ENCODE measurements around the gene FMN1. TPM values are rescaled to one million over a fixed set of nuclear protein-coding genes. Genes with fewer than 3 reads are reported as not detected.

Gene FMN1
- total RNA-seq, 1 donor from 2014 or later = 4.0 TPM

DNA sequence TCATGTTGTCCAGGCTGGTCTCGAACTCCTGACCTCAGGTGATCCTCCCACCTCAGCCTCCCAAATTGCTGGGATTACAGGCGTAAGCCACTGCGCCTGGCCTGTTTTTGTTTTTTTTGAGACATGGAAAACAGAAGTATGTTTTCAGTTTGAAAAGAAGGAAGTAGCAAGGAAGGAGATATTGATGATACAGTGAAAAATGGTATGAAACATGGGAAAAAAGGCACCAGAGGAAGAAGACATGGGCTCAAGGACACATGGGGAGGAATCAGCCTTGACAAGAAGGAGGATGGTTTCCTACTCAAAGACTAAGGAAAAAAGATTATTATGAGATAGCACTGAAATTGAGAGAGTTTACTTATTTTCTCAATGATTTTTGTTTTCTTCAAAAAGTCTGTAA, 30.7 kb downstream of the FMN1 start:
- no peaks in the 10 kb centered on the region for H3K9me3 Mint-ChIP-seq (ENCODE audit: low read depth)
- no peaks in the 10 kb centered on the region for H3K36me3 Mint-ChIP-seq (ENCODE audit: low read depth)
- TF ChIP-seq, protein P1, sequence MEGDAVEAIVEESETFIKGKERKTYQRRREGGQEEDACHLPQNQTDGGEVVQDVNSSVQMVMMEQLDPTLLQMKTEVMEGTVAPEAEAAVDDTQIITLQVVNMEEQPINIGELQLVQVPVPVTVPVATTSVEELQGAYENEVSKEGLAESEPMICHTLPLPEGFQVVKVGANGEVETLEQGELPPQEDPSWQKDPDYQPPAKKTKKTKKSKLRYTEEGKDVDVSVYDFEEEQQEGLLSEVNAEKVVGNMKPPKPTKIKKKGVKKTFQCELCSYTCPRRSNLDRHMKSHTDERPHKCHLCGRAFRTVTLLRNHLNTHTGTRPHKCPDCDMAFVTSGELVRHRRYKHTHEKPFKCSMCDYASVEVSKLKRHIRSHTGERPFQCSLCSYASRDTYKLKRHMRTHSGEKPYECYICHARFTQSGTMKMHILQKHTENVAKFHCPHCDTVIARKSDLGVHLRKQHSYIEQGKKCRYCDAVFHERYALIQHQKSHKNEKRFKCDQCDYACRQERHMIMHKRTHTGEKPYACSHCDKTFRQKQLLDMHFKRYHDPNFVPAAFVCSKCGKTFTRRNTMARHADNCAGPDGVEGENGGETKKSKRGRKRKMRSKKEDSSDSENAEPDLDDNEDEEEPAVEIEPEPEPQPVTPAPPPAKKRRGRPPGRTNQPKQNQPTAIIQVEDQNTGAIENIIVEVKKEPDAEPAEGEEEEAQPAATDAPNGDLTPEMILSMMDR (IDR thresholded peaks at IDR 0.05) = no peak

DNA sequence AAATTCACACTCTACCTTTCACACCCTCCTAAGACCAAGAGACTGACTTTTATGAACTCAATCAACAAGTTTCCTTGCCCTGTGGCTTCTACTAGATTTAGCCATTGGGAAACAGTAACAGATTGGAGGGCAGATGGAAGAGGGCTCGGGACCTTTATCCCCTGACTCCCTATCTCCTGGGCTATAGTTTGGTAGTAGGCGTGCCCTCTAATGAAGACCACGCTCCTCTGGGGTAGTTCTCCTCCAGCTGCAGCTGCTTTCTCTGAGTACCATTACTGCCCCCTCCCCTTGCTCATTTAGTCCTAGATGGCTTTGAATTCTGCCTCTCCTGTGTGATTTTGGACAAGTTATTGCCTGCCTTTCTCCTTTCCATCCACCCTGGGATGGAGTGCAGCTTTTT, 33.3 kb downstream of the FMN1 start:
- Mint-ChIP-seq H3K27ac (ENCODE audit: unreplicated experiment) (no peak overlapping the region), H3K27me3 (ENCODE audit: low read depth) (no peaks in the 10 kb centered on the region), H3K9me3 (ENCODE audit: low read depth) (no peaks in the 10 kb centered on the region), H3K36me3 (ENCODE audit: low read depth) (no peaks in the 10 kb centered on the region), H3K4me1 (ENCODE audit: low read depth) (peaks cover 13% of the 10 kb centered on the region), H3K4me3 (ENCODE audit: unreplicated experiment) (no peak overlapping the region)
- TF ChIP-seq, protein P1 (IDR thresholded peaks at IDR 0.05) = no peak
- no peak for DNase-seq (ENCODE audit: low spot score)

More for the DNA sequence above, 30.7 kb downstream of the FMN1 start:
- Mint-ChIP-seq H3K27ac (ENCODE audit: unreplicated experiment) (no peak overlapping the region), H3K27me3 (ENCODE audit: low read depth) (no peaks in the 10 kb centered on the region), H3K4me3 (ENCODE audit: unreplicated experiment) (no peak overlapping the region), H3K4me1 (ENCODE audit: low read depth) (peaks cover 13% of the 10 kb centered on the region)
- DNase-seq (ENCODE audit: low spot score) = no peak

GRCh38 chr15:33160581-33161165, 33.8 kb downstream of the FMN1 start:
- H3K4me1 Mint-ChIP-seq (ENCODE audit: low read depth) = peaks cover 13% of the 10 kb centered on the region
- TF ChIP-seq, protein P1 (IDR thresholded peaks at IDR 0.05) = no peak
- no peaks in the 10 kb centered on the region for H3K9me3 Mint-ChIP-seq (ENCODE audit: low read depth)
- H3K27ac Mint-ChIP-seq (ENCODE audit: unreplicated experiment) = peak overlapping the region; percentile 62
- no peaks in the 10 kb centered on the region for H3K27me3 Mint-ChIP-seq (ENCODE audit: low read depth)
- H3K4me3 Mint-ChIP-seq (ENCODE audit: unreplicated experiment) = no peak overlapping the region
- no peaks in the 10 kb centered on the region for H3K36me3 Mint-ChIP-seq (ENCODE audit: low read depth)
- no peak for DNase-seq (ENCODE audit: low spot score)

DNA sequence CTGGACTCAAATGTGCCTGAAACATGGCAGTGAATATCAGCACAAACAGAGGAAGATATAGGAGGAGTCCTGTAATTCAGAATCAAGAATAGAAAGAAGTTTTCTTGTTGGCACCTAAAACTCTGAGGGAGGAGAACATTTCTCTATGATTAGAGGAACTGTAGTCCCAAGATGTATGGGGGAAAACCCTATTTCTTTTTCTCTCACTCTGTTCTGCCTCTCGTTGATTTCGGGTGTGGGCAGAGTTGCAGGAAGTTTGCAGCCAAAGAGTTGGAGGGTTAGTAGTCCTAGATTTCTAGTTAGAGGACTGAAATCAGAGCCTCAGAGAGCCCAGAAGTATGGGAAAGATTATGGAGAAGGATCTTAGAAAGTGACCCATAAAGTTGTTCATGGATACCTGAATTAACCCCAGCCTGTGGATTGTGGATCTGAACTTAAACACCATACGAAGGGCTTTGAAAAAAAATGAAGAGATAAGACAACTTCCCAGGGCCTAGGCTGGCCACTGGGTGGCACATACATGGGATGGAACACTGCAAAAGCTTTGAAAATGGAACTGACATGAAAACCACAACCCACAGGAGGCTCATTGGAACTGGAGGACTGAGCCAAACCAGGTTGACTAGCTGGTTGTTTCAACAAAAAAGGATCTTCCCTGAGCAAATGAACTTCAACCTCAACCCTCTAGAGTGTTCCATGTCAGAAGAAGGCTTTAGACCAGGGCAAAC, 34.6 kb downstream of the FMN1 start:
- H3K4me3 Mint-ChIP-seq (ENCODE audit: unreplicated experiment) = no peak overlapping the region
- TF ChIP-seq, protein P1 (IDR thresholded peaks at IDR 0.05) = peak; percentile 20
- no peak for DNase-seq (ENCODE audit: low spot score)

DNA sequence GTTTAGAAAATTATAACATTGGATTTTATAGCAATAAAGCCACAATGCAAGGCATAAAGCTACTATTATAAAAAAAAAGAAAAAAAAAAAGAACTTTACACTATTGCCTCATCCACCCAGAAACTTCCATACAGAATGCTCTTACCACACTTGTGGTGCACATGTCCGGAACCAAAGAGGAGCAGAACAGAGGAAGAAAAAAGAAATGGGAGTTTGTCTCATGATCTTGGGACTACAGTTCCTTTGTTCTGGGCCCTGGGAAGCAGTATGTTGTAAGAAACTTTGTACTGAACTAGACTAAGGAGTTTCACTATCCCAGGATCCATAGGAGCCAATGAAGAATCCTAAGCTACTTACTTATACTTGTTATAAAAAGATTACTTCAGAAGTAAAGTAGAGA, 36.1 kb downstream of the FMN1 start:
- no peaks in the 10 kb centered on the region for H3K27me3 Mint-ChIP-seq (ENCODE audit: low read depth)
- DNase-seq (ENCODE audit: low spot score) = no peak
- no peak overlapping the region for H3K4me3 Mint-ChIP-seq (ENCODE audit: unreplicated experiment)
- no peaks in the 10 kb centered on the region for H3K9me3 Mint-ChIP-seq (ENCODE audit: low read depth)
- H3K27ac Mint-ChIP-seq (ENCODE audit: unreplicated experiment) = no peak overlapping the region
- H3K36me3 Mint-ChIP-seq (ENCODE audit: low read depth) = no peaks in the 10 kb centered on the region
- TF ChIP-seq, protein P1 (IDR thresholded peaks at IDR 0.05) = no peak
- peaks cover 25% of the 10 kb centered on the region for H3K4me1 Mint-ChIP-seq (ENCODE audit: low read depth)

More for the DNA sequence above, 34.6 kb downstream of the FMN1 start:
- H3K9me3 Mint-ChIP-seq (ENCODE audit: low read depth) = no peaks in the 10 kb centered on the region
- peak overlapping the region; percentile 70 for H3K27ac Mint-ChIP-seq (ENCODE audit: unreplicated experiment)
- no peaks in the 10 kb centered on the region for H3K27me3 Mint-ChIP-seq (ENCODE audit: low read depth)
- no peaks in the 10 kb centered on the region for H3K36me3 Mint-ChIP-seq (ENCODE audit: low read depth)
- H3K4me1 Mint-ChIP-seq (ENCODE audit: low read depth) = peaks cover 18% of the 10 kb centered on the region

Measured in chondrocyte (in vitro differentiated cells).